HG03025 (cell line): Measurements from ENCODE around the gene AAK1.

Experiments used
- ATAC-seq: cut with Tn5 transposase; IDR thresholded peaks from one replicate; pipeline ENCODE4 v1.9.1; 2021; ENCODE audit warnings: mild to moderate bottlenecking, moderate library complexity; ENCODE audit not compliant: unreplicated experiment, low FRiP score

The AAK1 gene

GRCh38 chr2:69549421-69549820, 94.1 kb downstream of the AAK1 start:
- no peak for ATAC-seq

- ATAC-seq = no peak
Measured at GRCh38 chr2:69547984-69548715, 95.4 kb downstream of the AAK1 start.

- no peak for ATAC-seq
Measured at GRCh38 chr2:69546646-69547045, 96.9 kb downstream of the AAK1 start.

- ATAC-seq = no peak
Measured at GRCh38 chr2:69545477-69545932, 98.0 kb downstream of the AAK1 start.

- ATAC-seq = no peak
Measured at GRCh38 chr2:69544951-69545350, 98.6 kb downstream of the AAK1 start.

GRCh38 chr2:69539549-69539908, 104.0 kb downstream of the AAK1 start:
- no peak for ATAC-seq

GRCh38 chr2:69538872-69539548, 104.5 kb downstream of the AAK1 start:
- no peak for ATAC-seq

GRCh38 chr2:69538249-69538648, 105.3 kb downstream of the AAK1 start:
- ATAC-seq = no peak

- no peak for ATAC-seq
Measured at GRCh38 chr2:69535817-69536241, 107.7 kb downstream of the AAK1 start.

GRCh38 chr2:69531186-69531585, 112.4 kb downstream of the AAK1 start:
- ATAC-seq = no peak

GRCh38 chr2:69529480-69529879, 114.1 kb downstream of the AAK1 start:
- ATAC-seq = no peak

- no peak for ATAC-seq
Measured at GRCh38 chr2:69525261-69525660, 118.3 kb downstream of the AAK1 start.

- ATAC-seq = no peak
Measured at GRCh38 chr2:69524799-69525198, 118.7 kb downstream of the AAK1 start.

- no peak for ATAC-seq
Measured at GRCh38 chr2:69521747-69522146, 121.8 kb downstream of the AAK1 start.

- ATAC-seq = no peak
Measured at GRCh38 chr2:69518841-69519240, 124.7 kb downstream of the AAK1 start.

GRCh38 chr2:69517410-69517809, 126.1 kb downstream of the AAK1 start:
- ATAC-seq = no peak

- no peak for ATAC-seq
Measured at GRCh38 chr2:69514819-69515218, 128.7 kb downstream of the AAK1 start.

GRCh38 chr2:69514406-69514805, 129.1 kb downstream of the AAK1 start:
- ATAC-seq = no peak

- ATAC-seq = no peak
Measured at GRCh38 chr2:69512446-69512845, 131.1 kb downstream of the AAK1 start.

GRCh38 chr2:69510204-69510603, 133.3 kb downstream of the AAK1 start:
- ATAC-seq = no peak

- ATAC-seq = no peak
Measured at GRCh38 chr2:69509750-69510140, 133.8 kb downstream of the AAK1 start.
